Left ventricle myocardium inferior (tissue), 1 donor: ENCODE measurements around the gene ARSA. TPM values are rescaled to one million over a fixed set of nuclear protein-coding genes. Genes with fewer than 3 reads are reported as not detected.

Experiments used
- DNase-seq: peaks from one replicate; pipeline ENCODE4 v3.0.0-alpha.2; 2020
- H3K27ac ChIP-seq: fragments of 200-600 bp; replicated peaks from 2 replicates; pipeline ENCODE4 v1.8.0; 2021
- H3K27me3 ChIP-seq: fragments of 200-600 bp; 2 replicates; pipeline ENCODE4 v1.8.0; 2021; ENCODE audit warnings: low read depth
- H3K36me3 ChIP-seq: fragments of 200-600 bp; 2 replicates; pipeline ENCODE4 v1.8.0; 2021
- H3K4me1 ChIP-seq: fragments of 200-600 bp; 2 replicates; pipeline ENCODE4 v1.8.0; 2021
- H3K4me3 ChIP-seq: fragments of 200-600 bp; 2 replicates; pipeline ENCODE4 v1.8.0; 2021; ENCODE audit warnings: mild to moderate bottlenecking, moderate library complexity
- H3K9me3 ChIP-seq: fragments of 200-600 bp; replicated peaks from 2 replicates; pipeline ENCODE4 v1.8.0; 2021
- CTCF ChIP-seq: fragments of 200-600 bp; IDR thresholded peaks from 2 replicates; pipeline ENCODE4 v1.8.0; 2021; ENCODE audit warnings: antibody characterized with exemption, mild to moderate bottlenecking, borderline replicate concordance
- intact Hi-C: fragments of 100-400 bp; cut with micrococcal nuclease; formaldehyde crosslinking; loops from one replicate; pipeline ENCODE4 v1.11.0; 2022
- total RNA-seq: library from RNA; stranded (reverse); fragmentation: NEBNext Ultra II Directional; extraction: Animal tissue kit (Norgen Biotek cat#: 25700); gene quantifications from one replicate; pipeline ENCODE4 v1.2.1, GENCODE V29; 2021
- donor health status: DM: no; HTN: yes; CAD: no; lungs with severe emphysema.

Gene ARSA
- total RNA-seq, 1 donor from 2014 or later: 23.5 TPM

GRCh38 chr22:50625568-50626313, 2.2 kb downstream of the ARSA start:
- H3K4me3 ChIP-seq: peak overlapping the region; percentile 92
- intact Hi-C loops: no loop called here
- peak overlapping the region; percentile 93 for H3K27ac ChIP-seq
- peak; percentile 32 for TF ChIP-seq CTCF
- H3K4me1 ChIP-seq: peaks cover 49% of the 10 kb centered on the region
- H3K36me3 ChIP-seq: peaks cover 10% of the 10 kb centered on the region
- no peaks in the 10 kb centered on the region for H3K9me3 ChIP-seq
- DNase-seq: no peak
- H3K27me3 ChIP-seq: no peaks in the 10 kb centered on the region

GRCh38 chr22:50625131-50625567, 2.8 kb downstream of the ARSA start:
- H3K4me1 ChIP-seq: peaks cover 53% of the 10 kb centered on the region

GRCh38 chr22:50624347-50625130, 3.4 kb downstream of the ARSA start:
- Histone ChIP-seq H3K27me3 (no peaks in the 10 kb centered on the region), H3K9me3 (no peaks in the 10 kb centered on the region), H3K36me3 (peaks cover 10% of the 10 kb centered on the region), H3K4me1 (peaks cover 55% of the 10 kb centered on the region), H3K4me3 (no peak overlapping the region), H3K27ac (no peak overlapping the region)
- intact Hi-C loops: no loop called here
- DNase-seq: no peak
- no peak for TF ChIP-seq CTCF

More at GRCh38 chr22:50625131-50625567, 2.8 kb downstream of the ARSA start:
- DNase-seq: no peak
- Histone ChIP-seq H3K27me3 (no peaks in the 10 kb centered on the region), H3K36me3 (peaks cover 10% of the 10 kb centered on the region), H3K27ac (no peak overlapping the region), H3K4me3 (no peak overlapping the region), H3K9me3 (no peaks in the 10 kb centered on the region)
- intact Hi-C loops: no loop called here
- no peak for TF ChIP-seq CTCF

- intact Hi-C loops: no loop called here
- H3K27me3 ChIP-seq: no peaks in the 10 kb centered on the region
- H3K4me3 ChIP-seq: no peak overlapping the region
- DNase-seq: no peak
- H3K27ac ChIP-seq: peak overlapping the region; percentile 80
- no peaks in the 10 kb centered on the region for H3K9me3 ChIP-seq
- no peak for TF ChIP-seq CTCF
- peaks cover 10% of the 10 kb centered on the region for H3K36me3 ChIP-seq
- peaks cover 49% of the 10 kb centered on the region for H3K4me1 ChIP-seq
These were observed 5.1 kb downstream of the ARSA start for GRCh38 chr22:50622723-50623327.

GRCh38 chr22:50621948-50622722, 5.8 kb downstream of the ARSA start:
- Histone ChIP-seq H3K4me1 (peaks cover 42% of the 10 kb centered on the region), H3K27ac (peak overlapping the region; percentile 80), H3K36me3 (peaks cover 10% of the 10 kb centered on the region), H3K4me3 (peak overlapping the region; percentile 61), H3K9me3 (no peaks in the 10 kb centered on the region), H3K27me3 (no peaks in the 10 kb centered on the region)
- no peak for TF ChIP-seq CTCF
- DNase-seq: no peak
- intact Hi-C loops: no loop called here
